NOMO-1 treated with DMSO at 0.1 percent for 48 hours (cell line): ENCODE data around the gene SLC7A4.

Experiments used
- DNase-seq: peaks from one replicate; lab custom pipeline; 2025; ENCODE audit not compliant: unreplicated experiment; lab: John Stamatoyannopoulos, UW

The SLC7A4 gene

GRCh38 chr22:20989323-20990138 lies 42.8 kb downstream of the SLC7A4 start:
- DNase-seq, result no peak

DNA sequence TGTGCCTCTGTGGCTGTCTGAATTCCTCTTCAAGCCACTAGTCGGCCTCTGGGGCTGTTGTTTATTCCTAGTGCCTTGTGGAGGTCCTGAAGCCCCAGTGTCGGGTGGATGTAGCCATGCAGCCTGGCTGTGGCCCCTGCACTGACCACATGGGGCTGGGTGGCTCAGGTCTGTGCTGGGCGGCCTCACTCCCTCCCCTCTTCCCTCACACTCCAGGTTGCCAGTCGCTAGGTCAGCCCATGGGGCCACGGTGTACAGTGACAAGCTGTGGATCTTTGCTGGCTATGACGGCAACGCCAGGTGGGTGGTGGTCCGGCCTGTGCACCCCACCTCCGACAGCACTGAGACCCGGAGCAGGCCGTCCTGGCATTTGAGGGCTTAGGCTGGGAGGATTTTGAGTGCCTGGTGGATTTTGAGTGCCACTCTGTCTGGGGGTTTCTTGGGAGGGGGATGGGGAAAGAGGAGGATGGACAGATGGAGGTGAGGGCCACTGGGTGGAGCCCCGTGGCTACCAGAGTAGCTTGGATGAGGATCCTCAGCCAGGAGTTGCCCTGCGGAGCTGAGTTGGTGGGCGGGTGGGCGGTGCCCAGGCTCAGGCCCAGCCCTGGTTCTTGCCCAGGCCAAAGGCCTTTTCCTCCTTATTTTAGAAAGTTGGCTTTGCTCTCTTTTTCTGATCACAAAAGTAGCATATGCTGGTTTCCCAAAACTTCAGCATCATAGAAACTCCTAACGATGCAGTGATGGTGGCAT lies 43.6 kb downstream of the SLC7A4 start:
- no peak for DNase-seq

GRCh38 chr22:20987375-20987774 lies 45.0 kb downstream of the SLC7A4 start:
- no peak for DNase-seq

DNA sequence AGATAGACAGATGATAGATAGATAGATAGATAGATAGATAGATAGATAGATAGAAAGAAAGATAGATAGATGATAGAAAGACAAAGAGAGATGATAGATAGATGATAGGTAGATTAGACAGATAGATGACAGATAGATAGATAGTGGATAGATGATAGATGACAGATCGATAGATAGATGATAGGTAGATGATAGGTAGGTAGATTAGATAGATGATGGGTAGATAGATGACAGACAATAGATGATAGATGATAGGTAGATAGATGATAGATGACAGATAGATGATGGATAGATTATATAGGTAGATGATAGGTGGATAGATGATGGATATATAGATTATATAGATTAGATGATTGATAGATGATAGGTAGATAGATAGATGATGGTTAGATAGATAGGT lies 46.0 kb downstream of the SLC7A4 start:
- DNase-seq, result no peak

GRCh38 chr22:20985720-20986119 lies 46.6 kb downstream of the SLC7A4 start:
- DNase-seq, result no peak

GRCh38 chr22:20983081-20983771 lies 49.1 kb downstream of the SLC7A4 start:
- no peak for DNase-seq

- DNase-seq, result no peak
Observed at GRCh38 chr22:20982563-20982882, 49.8 kb downstream of the SLC7A4 start.

DNA sequence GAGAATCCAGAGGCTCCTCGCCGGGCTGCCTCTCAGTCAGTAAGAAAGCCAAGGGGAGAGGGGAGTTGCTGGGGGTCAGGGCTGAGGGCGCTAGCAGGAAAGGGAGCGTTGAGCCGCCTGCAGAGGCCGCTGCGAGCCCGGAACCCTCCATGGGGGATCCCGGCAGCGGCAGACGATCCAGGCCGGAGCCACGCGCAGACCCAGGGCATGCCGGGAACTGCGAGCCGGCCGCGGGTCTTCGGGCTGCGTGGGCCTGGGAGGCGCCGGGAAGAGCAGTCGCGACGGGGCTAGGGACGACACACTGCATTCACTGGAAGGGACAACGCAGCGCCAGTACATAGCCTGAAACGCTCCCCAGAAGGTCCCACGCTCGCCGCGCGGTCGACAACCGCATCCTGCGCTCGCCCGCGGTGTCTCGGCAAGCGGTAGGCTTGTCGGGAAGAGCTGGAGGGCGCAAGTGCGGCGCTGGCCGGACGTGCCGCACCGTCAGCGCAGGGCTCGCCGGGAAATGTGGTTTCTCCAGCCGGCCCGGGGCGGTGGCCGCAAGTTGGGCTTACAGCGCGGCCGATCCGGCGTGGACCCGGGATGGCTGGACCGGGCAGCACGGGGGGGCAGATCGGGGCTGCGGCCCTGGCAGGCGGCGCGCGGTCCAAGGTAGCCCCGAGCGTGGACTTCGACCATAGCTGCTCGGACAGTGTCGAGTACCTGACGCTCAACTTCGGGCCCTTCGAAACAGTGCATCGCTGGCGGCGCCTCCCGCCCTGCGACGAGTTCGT lies 50.4 kb downstream of the SLC7A4 start, which contains the start of gene LZTR1:
LZTR1 (plus strand) TSS at position 511 of the 776 bp plus-strand sequence; CDS start at position 586, 75 bp downstream.
- peak; percentile 81 for DNase-seq

DNA sequence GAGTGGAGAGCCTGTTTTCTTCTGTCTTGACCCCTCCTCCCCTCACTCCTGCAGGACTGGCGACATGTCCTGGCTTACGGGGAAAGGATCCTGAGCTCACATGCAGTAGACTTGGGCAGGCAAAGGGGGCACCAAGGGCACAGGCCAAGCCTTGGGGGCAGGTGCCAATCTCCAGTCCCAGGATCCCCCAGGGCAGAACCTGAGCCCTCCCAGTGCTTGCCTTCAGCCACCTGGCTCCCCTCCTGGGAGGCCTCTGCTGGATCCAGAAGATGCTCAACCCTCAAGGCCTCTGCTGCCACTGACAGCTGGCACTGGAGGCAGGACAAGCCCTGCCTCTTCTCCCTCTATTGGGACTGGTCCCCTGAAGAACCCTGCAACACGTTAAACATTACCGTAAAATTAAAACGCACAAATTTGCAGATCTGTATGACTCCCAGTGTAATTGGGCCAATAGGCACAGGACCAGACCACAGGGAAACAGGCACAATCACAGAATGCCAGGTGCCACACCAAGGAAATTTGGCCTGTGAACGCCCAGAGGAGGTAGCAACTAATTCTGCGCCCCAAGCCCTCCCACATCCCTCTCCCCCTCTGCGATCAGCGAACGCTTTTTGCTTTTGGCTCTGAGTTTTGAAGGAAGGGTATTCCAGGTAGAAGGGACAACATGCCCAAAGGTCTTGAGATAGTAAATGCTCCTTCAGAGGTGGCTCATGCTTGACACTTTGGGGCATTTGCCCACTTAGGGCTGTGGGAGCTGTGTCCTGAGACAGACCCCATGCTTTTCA lies 51.2 kb downstream of the SLC7A4 start:
- no peak for DNase-seq

- no peak for DNase-seq
Observed at GRCh38 chr22:20980523-20980922, 51.8 kb downstream of the SLC7A4 start.

- no peak for DNase-seq
Observed at GRCh38 chr22:20979940-20980453, 52.4 kb downstream of the SLC7A4 start.

GRCh38 chr22:20979243-20979809 lies 53.0 kb downstream of the SLC7A4 start:
- DNase-seq, result no peak
